ENCODE data around the gene NXF2. TPM values are rescaled to one million over a fixed set of nuclear protein-coding genes. Genes with fewer than 3 reads are reported as not detected.
A peak's percentile ranks its signal among the peaks of the same experiment; 100 is the strongest.

Gene NXF2
- total RNA-seq, 2 donors from 2014 or later: 8.7 TPM; not detected in 1

- DNase-seq (ENCODE audit: low spot score): no peak
- Histone ChIP-seq H3K9me3 (no peaks in the 10 kb centered on the region), H3K4me1 (replicated peaks) (no peaks in the 10 kb centered on the region), H3K36me3 (no peaks in the 10 kb centered on the region), H3K27me3 (replicated peaks; ENCODE audit: insufficient read depth) (no peaks in the 10 kb centered on the region), H3K27ac (no peak overlapping the region), H3K4me3 (no peak overlapping the region)
- intact Hi-C loops (cut with DNase I): no loop called here
- no peak for TF ChIP-seq CTCF (IDR thresholded peaks at IDR 0.05)
- TF ChIP-seq POLR2AphosphoS5 (IDR thresholded peaks at IDR 0.05): no peak
- no peak for TF ChIP-seq POLR2A (IDR thresholded peaks at IDR 0.05)
- WGBS: 86% methylated on average over 6 of the region's 19 CpGs
Measured at GRCh38 chrX:102339312-102340298, 92.6 kb downstream of the NXF2 start.

- Histone ChIP-seq H3K36me3 (no peaks in the 10 kb centered on the region), H3K27ac (no peak overlapping the region), H3K9me3 (no peaks in the 10 kb centered on the region), H3K4me3 (no peak overlapping the region), H3K27me3 (replicated peaks; ENCODE audit: insufficient read depth) (no peaks in the 10 kb centered on the region), H3K4me1 (replicated peaks) (no peaks in the 10 kb centered on the region)
- TF ChIP-seq POLR2A (IDR thresholded peaks at IDR 0.05) (no peak), CTCF (IDR thresholded peaks at IDR 0.05) (no peak), POLR2AphosphoS5 (IDR thresholded peaks at IDR 0.05) (no peak)
- intact Hi-C loops (cut with DNase I): no loop called here
- DNase-seq (ENCODE audit: low spot score): no peak
- 25% methylated on average over 2 of the region's 2 CpGs for WGBS
Measured at GRCh38 chrX:102341867-102342266, 94.9 kb downstream of the NXF2 start.

GRCh38 chrX:102345916-102346315, 98.9 kb downstream of the NXF2 start:
- Histone ChIP-seq H3K9me3 (no peaks in the 10 kb centered on the region), H3K4me3 (no peak overlapping the region), H3K27me3 (replicated peaks; ENCODE audit: insufficient read depth) (no peaks in the 10 kb centered on the region), H3K4me1 (replicated peaks) (no peaks in the 10 kb centered on the region), H3K27ac (no peak overlapping the region), H3K36me3 (no peaks in the 10 kb centered on the region)
- DNase-seq (ENCODE audit: low spot score): peak; percentile 17
- no peak for TF ChIP-seq POLR2A (IDR thresholded peaks at IDR 0.05)
- TF ChIP-seq CTCF (IDR thresholded peaks at IDR 0.05): peak; percentile 30 to 61 (median 34)
- intact Hi-C loops (cut with DNase I): no loop called here
- WGBS: 31% methylated on average over 3 of the region's 3 CpGs

Other genes with a start within 250 kb of the NXF2 start
- gene TCEAL2, start 121.5 kb upstream of the NXF2 start, total RNA-seq: 10 to 100 TPM in 1 of 2 donors, 1 to 10 TPM in 1; 1.6 to 37.0 TPM
- gene TCEAL6, start 104.7 kb upstream of the NXF2 start, total RNA-seq: 10 to 100 TPM in 1 of 2 donors, not detected in 1; 36.8 TPM
- gene BEX5, start 91.2 kb upstream of the NXF2 start, total RNA-seq: 10 to 100 TPM in 1 of 2 donors, 1 to 10 TPM in 1; 3.2 to 24.5 TPM
- gene TCP11X1, start 31.9 kb upstream of the NXF2 start, total RNA-seq: not detected
- gene NXF2B, start 192.8 kb downstream of the NXF2 start, total RNA-seq: not detected
- gene TCP11X2, start 224.6 kb downstream of the NXF2 start, total RNA-seq: under 1 TPM in 1 of 2 donors, not detected in 1; 0.40 TPM

Data from prostate gland (tissue), 2 donors.